Nephron progenitor cell (in vitro differentiated cells): ENCODE measurements around the gene CACNA1C.

Experiments
- DNase-seq: peaks from one replicate; pipeline ENCODE4 v3.0.0; 2021
- H3K27ac Mint-ChIP-seq: 2 replicates; pipeline ENCODE4 v1.8.0; 2021; ENCODE audit warnings: mild to moderate bottlenecking, moderate library complexity, mixed read lengths
- H3K27me3 Mint-ChIP-seq: 2 replicates; pipeline ENCODE4 v1.8.0; 2021; ENCODE audit warnings: mild to moderate bottlenecking, low read depth, mixed read lengths; ENCODE audit not compliant: poor library complexity
- H3K36me3 Mint-ChIP-seq: 2 replicates; pipeline ENCODE4 v1.8.0; 2021; ENCODE audit warnings: low read depth, mixed read lengths
- H3K4me1 Mint-ChIP-seq: 2 replicates; pipeline ENCODE4 v1.8.0; 2021; ENCODE audit warnings: mixed read lengths
- H3K4me3 Mint-ChIP-seq: 2 replicates; pipeline ENCODE4 v1.8.0; 2021; ENCODE audit warnings: mild to moderate bottlenecking, moderate library complexity, mixed read lengths
- H3K9me3 Mint-ChIP-seq: 2 replicates; pipeline ENCODE4 v1.8.0; 2021; ENCODE audit warnings: mild to moderate bottlenecking, moderate library complexity, mixed read lengths
- CTCF ChIP-seq: fragments of 200-600 bp; sonication (generic); IDR thresholded peaks from 2 replicates; pipeline ENCODE4 v1.5.0; 2021; ENCODE audit warnings: antibody characterized with exemption

The CACNA1C gene

GRCh38 chr12:2154050-2154449, 101.3 kb downstream of the CACNA1C start:
- H3K9me3 Mint-ChIP-seq: no peaks in the 10 kb centered on the region
- peak overlapping the region; percentile 79 for H3K27ac Mint-ChIP-seq
- DNase-seq: no peak
- no peak overlapping the region for H3K4me3 Mint-ChIP-seq
- H3K36me3 Mint-ChIP-seq: no peaks in the 10 kb centered on the region
- TF ChIP-seq CTCF: no peak
- peaks cover 26% of the 10 kb centered on the region for H3K4me1 Mint-ChIP-seq
- peaks cover 4% of the 10 kb centered on the region for H3K27me3 Mint-ChIP-seq

- Mint-ChIP-seq H3K27me3 (peaks cover 4% of the 10 kb centered on the region), H3K36me3 (no peaks in the 10 kb centered on the region), H3K9me3 (no peaks in the 10 kb centered on the region), H3K4me3 (no peak overlapping the region), H3K27ac (no peak overlapping the region), H3K4me1 (peaks cover 26% of the 10 kb centered on the region)
- TF ChIP-seq CTCF: no peak
- DNase-seq: no peak
These were observed 101.7 kb downstream of the CACNA1C start for GRCh38 chr12:2154521-2154920.

GRCh38 chr12:2156333-2156732, 103.5 kb downstream of the CACNA1C start:
- DNase-seq: no peak
- Mint-ChIP-seq H3K36me3 (no peaks in the 10 kb centered on the region), H3K4me1 (peaks cover 37% of the 10 kb centered on the region), H3K27me3 (peaks cover 4% of the 10 kb centered on the region), H3K9me3 (no peaks in the 10 kb centered on the region), H3K4me3 (no peak overlapping the region), H3K27ac (no peak overlapping the region)
- no peak for TF ChIP-seq CTCF

GRCh38 chr12:2160043-2160442, 107.3 kb downstream of the CACNA1C start:
- DNase-seq: no peak
- Mint-ChIP-seq H3K9me3 (no peaks in the 10 kb centered on the region), H3K4me3 (no peak overlapping the region), H3K36me3 (no peaks in the 10 kb centered on the region), H3K27ac (no peak overlapping the region), H3K27me3 (peaks cover 5% of the 10 kb centered on the region), H3K4me1 (peaks cover 44% of the 10 kb centered on the region)
- no peak for TF ChIP-seq CTCF

GRCh38 chr12:2161473-2161872, 108.7 kb downstream of the CACNA1C start:
- Mint-ChIP-seq H3K27me3 (peaks cover 5% of the 10 kb centered on the region), H3K4me3 (no peak overlapping the region), H3K9me3 (peaks cover 11% of the 10 kb centered on the region), H3K27ac (peak overlapping the region; percentile 64), H3K4me1 (peaks cover 46% of the 10 kb centered on the region), H3K36me3 (peaks cover 2% of the 10 kb centered on the region)
- no peak for DNase-seq
- no peak for TF ChIP-seq CTCF

GRCh38 chr12:2163177-2163941, 110.6 kb downstream of the CACNA1C start:
- Mint-ChIP-seq H3K27ac (no peak overlapping the region), H3K9me3 (peaks cover 30% of the 10 kb centered on the region), H3K4me1 (peaks cover 46% of the 10 kb centered on the region), H3K36me3 (peaks cover 12% of the 10 kb centered on the region), H3K27me3 (peaks cover 8% of the 10 kb centered on the region), H3K4me3 (no peak overlapping the region)
- TF ChIP-seq CTCF: no peak
- no peak for DNase-seq
